Medulla oblongata (tissue), 1 donor: ENCODE measurements around the gene HASPIN.
A peak's percentile ranks its signal among the peaks of the same experiment; 100 is the strongest.

Experiments used
- DNase-seq: peaks from one replicate; pipeline ENCODE4 v3.0.0-alpha.2; 2015; ENCODE audit errors: extremely low spot score

Gene HASPIN

GRCh38 chr17:3723556-3724377 is at the start of gene HASPIN:
TSS of gene HASPIN (plus strand) at chr17:3723903. CDS start at chr17:3723936, 33 bp downstream.
- DNase-seq: peak; percentile 91

DNA sequence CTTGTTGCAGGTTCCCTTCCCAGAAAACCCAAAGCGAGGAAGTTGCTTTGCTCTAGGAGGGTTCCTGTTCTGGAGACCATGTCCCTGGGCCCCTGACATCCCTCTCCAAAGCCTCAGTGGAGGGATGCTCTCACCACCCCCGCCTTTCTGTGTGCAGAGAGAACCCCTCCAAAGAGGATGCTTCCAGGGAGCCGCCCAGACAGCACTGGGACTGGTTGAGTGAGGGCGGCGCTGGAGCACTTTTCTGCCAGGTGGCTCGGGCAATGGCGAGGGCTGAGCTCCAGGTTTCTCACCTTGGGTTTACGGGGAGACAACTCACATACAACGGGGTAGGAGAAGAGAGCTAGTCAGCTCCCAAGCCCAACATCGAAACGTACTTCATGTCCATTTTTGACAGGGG is 47.8 kb upstream of the HASPIN start:
- no peak for DNase-seq

DNA sequence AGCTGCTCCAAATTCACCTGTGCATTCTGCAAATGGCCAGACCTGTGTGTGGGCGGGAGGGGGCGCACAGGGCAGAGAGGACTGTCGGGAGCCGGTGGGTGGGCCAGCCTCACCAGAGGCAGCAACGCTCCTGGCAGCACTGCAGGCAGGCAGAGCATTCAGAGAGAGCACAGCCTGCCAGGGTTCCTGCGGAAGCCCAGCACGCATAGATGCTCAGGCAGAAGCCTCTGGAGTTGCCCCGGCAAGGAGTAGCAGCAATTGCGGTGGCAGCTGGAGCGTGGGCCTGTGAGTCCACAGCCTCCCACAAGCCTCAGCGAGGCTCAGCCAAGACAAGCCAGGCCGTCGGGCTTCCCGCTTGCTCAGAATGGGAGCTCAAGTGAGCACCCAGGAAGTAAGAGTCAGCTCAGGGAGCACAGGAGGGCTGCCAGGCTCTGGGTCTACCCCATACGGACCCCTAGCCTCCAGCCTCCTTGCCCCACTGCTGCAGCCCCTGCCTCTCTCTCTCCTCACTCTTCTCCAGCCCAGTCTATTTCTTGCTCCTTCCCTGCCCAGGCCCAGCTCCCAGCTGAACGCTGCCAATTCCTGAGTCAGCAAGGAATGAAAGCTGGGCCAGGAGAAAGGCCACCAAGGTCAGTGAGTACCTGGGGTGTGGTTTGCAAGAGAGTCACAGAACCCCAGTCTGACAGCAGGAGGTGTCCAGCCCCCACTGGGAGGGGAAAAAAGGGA is 45.4 kb upstream of the HASPIN start:
- DNase-seq: no peak

DNA sequence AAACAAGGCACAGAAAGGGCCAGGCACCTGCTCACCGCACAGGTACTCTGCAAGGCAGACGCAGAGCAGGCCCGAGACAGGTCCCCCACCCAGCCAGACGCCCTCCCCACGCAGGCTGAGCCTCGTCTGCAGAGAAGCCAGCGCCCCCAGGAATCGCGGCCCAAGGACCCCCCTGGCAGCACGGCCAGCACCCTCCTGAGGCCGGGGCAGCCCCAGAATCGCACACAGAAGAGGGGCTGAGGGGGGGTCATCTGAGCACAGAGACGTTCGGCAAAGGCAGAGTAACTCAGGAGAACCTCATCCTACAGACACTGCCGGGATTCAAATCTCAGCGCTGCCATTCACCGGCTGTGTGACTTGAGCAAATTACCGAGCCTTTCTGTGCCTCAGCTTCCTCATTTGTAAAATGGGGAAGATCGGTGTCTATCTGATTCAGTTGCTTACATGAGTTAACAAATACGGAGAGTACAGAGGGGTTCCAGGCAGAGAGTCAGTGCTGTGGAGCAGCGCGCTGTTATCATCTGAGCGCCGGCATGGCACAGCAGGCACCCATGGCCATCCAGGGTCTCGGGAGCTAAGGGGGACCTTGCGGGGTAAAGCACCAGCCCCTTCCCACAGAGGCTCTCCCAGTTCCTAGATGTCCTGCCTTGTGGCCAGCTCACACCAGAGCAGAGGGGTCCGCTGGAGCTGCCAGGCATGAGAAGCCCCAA is 44.7 kb upstream of the HASPIN start:
- no peak for DNase-seq

- DNase-seq: no peak
Observed at GRCh38 chr17:3679531-3680126, 44.1 kb upstream of the HASPIN start.

DNA sequence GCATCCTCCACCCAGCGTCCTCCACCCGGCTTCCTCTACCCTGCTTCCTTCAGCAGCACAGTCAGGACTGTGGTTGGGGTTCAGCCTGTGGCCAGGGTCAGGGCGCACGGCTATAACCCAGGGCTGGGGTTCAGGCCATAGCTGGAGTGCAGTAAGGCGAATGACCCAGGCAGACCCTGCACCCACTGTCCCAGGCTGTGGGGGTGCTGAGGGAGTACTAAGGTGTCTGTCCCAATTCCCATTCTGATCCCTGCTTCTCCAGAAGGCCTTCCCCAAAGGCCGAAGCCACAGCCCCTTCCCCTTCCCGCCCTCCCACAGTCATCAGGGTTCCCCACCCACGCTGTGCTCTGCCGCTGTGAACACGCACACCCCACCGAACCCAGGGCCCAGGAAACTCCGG is 42.6 kb upstream of the HASPIN start:
- DNase-seq: no peak

GRCh38 chr17:3681565-3681964 is 42.1 kb upstream of the HASPIN start:
- DNase-seq: no peak

- DNase-seq: no peak
Observed at GRCh38 chr17:3682033-3682432, 41.7 kb upstream of the HASPIN start.

DNA sequence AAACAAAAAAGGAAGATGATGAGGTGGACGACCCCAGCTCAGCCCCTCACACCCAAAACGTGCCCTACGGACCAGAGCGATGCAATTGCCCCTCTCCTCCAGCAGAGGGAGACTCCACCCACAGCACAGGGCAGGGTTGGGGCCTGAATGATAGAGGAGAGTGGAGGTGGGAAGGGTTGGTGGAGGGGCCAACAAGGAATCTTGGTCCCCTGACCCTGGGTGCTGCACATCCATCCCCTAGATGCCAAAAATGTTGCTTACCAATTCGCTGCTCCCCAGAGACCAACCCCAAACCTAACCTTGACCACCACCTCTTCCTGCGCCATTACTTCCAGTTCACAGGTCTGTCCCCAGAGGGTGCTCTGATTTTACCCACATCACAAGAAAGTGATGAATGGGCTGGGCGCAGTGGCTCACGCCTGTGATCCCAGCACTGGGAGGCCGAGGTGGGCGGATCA is 40.6 kb upstream of the HASPIN start:
- DNase-seq: no peak

DNA sequence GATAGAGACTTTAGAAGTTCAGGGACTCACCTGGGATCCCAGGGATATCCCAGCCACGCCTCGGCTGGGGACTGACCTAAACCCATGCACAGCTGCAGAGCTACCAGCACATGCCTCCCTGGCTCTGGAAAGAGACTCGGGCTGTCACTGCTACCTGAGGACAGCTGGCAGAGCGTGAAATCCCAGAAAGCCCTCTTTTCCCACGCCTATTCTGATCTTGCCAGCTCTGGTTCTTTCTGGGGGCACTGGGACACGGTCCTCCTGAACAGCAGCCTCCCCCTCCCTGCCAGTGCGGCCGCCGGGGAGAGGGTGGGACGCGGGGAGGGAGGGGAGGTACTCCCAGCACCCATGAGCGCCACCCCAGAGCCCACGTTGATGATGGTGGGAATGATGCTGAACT is 38.5 kb upstream of the HASPIN start:
- DNase-seq: no peak

- no peak for DNase-seq
Observed at GRCh38 chr17:3688027-3688553, 35.6 kb upstream of the HASPIN start.

DNA sequence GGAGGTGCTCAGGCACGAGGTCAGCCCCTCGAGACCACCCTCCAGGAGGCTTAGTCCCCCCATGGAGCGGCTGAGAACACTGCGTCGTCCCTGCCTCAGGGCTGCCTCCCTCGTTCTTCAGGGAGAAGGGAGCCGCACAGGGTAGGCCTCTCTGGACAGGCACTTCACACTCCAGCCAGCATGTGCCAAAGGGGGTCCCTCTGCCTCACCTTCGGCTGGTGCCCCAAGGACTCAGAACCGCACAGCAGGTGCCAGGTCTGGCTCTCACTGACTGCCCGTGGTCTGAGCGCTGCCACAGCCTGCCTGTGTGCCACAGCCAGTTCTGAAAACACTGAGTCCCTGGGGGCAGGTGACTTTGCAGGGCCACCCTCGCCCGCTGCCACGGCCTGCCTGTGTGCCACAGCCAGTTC is 34.8 kb upstream of the HASPIN start:
- no peak for DNase-seq

GRCh38 chr17:3689262-3690093 is 34.2 kb upstream of the HASPIN start:
- no peak for DNase-seq

GRCh38 chr17:3690094-3690715 is 33.5 kb upstream of the HASPIN start:
- DNase-seq: no peak

- no peak for DNase-seq
Observed at GRCh38 chr17:3691617-3692067, 32.1 kb upstream of the HASPIN start.

DNA sequence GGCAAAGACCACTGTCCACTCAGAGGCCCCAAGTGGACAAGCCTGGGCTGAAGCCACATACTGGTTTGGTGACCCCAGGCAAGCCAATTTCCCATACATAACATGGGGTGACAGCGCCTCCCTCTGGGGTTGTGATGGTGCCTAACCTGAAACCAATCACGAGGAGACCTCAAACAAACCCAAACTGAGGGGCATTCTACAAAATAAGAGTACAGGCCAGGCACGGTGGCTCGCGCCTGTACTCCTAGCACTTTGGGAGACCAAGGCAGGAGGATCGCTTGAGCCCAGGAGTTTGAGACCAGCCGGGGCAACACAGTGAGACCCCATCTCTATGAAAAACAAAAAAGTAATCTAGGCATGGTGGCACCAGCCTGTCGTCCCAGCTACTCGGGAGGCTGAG is 31.4 kb upstream of the HASPIN start:
- no peak for DNase-seq

- DNase-seq: no peak
Observed at GRCh38 chr17:3693141-3693540, 30.6 kb upstream of the HASPIN start.

DNA sequence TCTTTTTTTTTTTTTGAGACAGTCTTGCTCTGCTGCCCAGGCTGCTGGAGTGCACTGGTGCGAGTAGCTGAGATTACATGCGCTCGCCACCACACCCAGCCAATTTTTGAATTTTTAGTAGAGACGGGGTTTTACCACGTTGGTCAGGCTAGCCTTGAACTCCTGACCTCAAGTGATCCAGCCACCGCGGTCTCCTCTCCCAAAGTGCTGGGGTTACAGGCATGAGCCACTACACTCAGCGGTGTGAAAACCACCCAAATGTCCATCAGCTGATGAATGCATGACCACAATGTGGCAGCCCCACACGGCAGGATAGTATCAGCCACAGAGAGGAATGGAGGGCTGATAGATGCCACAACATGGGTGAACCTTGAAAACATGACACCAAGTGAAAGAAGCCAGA is 29.9 kb upstream of the HASPIN start:
- DNase-seq: no peak

GRCh38 chr17:3695129-3695722 is 28.5 kb upstream of the HASPIN start:
- DNase-seq: no peak
